Measurements from ENCODE around the gene DHRS4. TPM values are rescaled to one million over a fixed set of nuclear protein-coding genes. Genes with fewer than 3 reads are reported as not detected.
"Not testable (repeated sequence)": the region's sequence is repeated elsewhere in the genome, so short reads cannot be mapped to it uniquely, and the experiment has no call there.

The DHRS4 gene
- total RNA-seq, 2 experiments from 2014 or later, result 18.7 to 18.8 TPM

DNA sequence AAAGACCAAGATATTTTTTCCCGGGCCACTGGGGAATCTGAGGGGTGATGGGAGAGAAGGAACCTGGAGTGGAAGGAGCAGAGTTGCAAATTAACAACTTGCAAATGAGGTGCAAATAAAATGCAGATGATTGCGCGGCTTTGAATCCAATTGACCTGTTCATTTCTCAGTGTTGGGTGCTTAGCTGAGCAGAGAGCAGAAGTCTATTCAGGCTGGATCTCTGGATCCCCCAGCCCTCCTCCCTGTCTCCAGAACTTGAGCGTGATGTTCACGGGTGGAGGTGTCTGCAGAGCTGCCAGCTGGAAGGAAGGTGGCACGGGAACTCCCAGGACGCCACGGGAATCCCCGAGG is 15.5 kb downstream of the DHRS4 start:
- H3K27ac ChIP-seq (ENCODE audit: low read depth, low read length, poor library complexity, severe bottlenecking); H3K4me2 ChIP-seq (ENCODE audit: low read length); POLR2A ChIA-PET; H3K9me2 ChIP-seq (ENCODE audit: insufficient read depth, low read length); H4K20me1 ChIP-seq (ENCODE audit: insufficient read depth, low read length); CTCF ChIA-PET (ENCODE audit: unreplicated experiment); intact Hi-C loops (cut with micrococcal nuclease; ENCODE audit: unreplicated experiment); H3K4me1 ChIP-seq (ENCODE audit: insufficient read depth, low read length, poor library complexity, severe bottlenecking); H3K79me2 ChIP-seq (ENCODE audit: insufficient read depth, low read depth, low read length); BruUV-seq (replicated peaks); H3K9me3 ChIP-seq (ENCODE audit: low read length); DNase-seq (ENCODE audit: low spot score); H2AFZ ChIP-seq (ENCODE audit: low read length); H3K36me3 ChIP-seq (ENCODE audit: insufficient read depth, low read length); H3K4me3 ChIP-seq (ENCODE audit: low read depth, low read length, poor library complexity, severe bottlenecking): not testable (repeated sequence)

DNA sequence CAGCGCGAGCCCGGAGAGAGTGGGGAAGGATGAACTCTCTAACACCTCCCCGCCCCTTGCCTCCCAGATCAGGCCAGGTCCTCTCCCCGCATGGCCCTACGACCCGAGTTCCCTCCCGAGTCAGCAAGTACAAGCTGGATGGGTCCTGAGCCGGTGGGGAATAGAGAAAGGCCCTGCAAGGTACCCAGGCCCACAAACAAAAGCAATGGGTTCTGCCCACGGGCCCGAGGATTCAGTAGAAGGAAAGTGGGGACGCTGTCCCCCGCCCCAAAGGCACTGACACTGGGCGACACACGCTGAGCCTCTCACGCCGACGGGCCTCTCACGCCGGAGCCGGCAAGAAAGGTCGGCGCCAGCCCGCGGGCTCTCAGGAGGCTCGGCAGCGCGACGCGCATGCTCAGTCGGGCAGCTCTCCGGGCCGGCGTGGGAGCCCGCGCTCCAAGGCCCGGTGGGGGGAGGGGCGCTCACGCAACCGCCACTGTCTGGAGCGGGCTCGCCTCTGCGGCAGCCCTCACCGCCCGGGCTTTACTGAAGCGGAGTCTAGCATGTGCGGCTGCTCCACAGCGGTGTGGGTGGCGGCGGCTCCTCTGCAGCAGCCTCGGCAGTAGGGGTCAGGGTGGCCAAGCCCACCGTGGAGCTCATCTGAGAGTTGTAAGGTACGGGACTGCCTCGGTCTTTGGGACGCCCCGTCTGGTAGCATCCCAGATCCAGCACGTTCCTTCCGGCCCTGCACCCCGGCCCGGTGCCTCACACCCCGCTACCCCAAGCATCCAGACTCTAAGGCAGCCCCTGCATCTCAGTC is 16.1 kb downstream of the DHRS4 start:
- intact Hi-C loops (cut with micrococcal nuclease; ENCODE audit: unreplicated experiment), result loop anchor here (5.0 kb wide), 1 partner anchor 63 kb away; no protein-coding TSS in a partner anchor
- peak overlapping the region; percentile 47 for H3K4me3 ChIP-seq (ENCODE audit: low read depth, low read length, poor library complexity, severe bottlenecking)
- H3K9me2 ChIP-seq (ENCODE audit: insufficient read depth, low read length); H3K79me2 ChIP-seq (ENCODE audit: insufficient read depth, low read depth, low read length); DNase-seq (ENCODE audit: low spot score); H3K4me1 ChIP-seq (ENCODE audit: insufficient read depth, low read length, poor library complexity, severe bottlenecking); H3K27ac ChIP-seq (ENCODE audit: low read depth, low read length, poor library complexity, severe bottlenecking); H3K9me3 ChIP-seq (ENCODE audit: low read length); H3K36me3 ChIP-seq (ENCODE audit: insufficient read depth, low read length); POLR2A ChIA-PET; BruUV-seq (replicated peaks); H4K20me1 ChIP-seq (ENCODE audit: insufficient read depth, low read length); H2AFZ ChIP-seq (ENCODE audit: low read length): not testable (repeated sequence)
- CTCF ChIA-PET (ENCODE audit: unreplicated experiment), result interaction anchor here (0.6 kb wide), 1 partner anchor 357 kb away, joined by 6 read pairs; no protein-coding TSS in a partner anchor
- peak overlapping the region; percentile 44; the same call in 1 of the 2 replicates for H3K4me2 ChIP-seq (ENCODE audit: low read length)

DNA sequence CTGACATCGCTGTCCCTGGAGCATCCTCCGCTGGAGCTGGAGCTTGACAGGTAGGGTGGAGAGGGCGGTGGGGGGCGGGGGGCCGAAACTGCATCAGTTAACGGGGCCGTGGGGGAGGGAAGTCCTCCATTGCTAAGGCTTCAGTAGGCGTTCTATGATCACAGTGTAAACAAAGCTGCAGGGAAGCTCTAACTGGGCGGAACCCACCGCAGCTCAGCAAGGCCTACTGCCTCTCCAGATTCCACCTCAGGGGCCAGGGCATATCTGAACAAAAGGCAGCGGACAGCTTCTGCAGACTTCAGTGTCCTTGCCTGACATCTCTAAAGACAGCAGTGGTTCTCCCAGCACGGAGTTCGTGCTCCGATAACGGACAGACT is 16.7 kb downstream of the DHRS4 start:
- H3K4me3 ChIP-seq (ENCODE audit: low read depth, low read length, poor library complexity, severe bottlenecking); DNase-seq (ENCODE audit: low spot score); H3K27ac ChIP-seq (ENCODE audit: low read depth, low read length, poor library complexity, severe bottlenecking); POLR2A ChIA-PET; H3K4me1 ChIP-seq (ENCODE audit: insufficient read depth, low read length, poor library complexity, severe bottlenecking); H4K20me1 ChIP-seq (ENCODE audit: insufficient read depth, low read length); H3K4me2 ChIP-seq (ENCODE audit: low read length); H3K36me3 ChIP-seq (ENCODE audit: insufficient read depth, low read length); H3K79me2 ChIP-seq (ENCODE audit: insufficient read depth, low read depth, low read length); H2AFZ ChIP-seq (ENCODE audit: low read length); H3K9me3 ChIP-seq (ENCODE audit: low read length); H3K9me2 ChIP-seq (ENCODE audit: insufficient read depth, low read length); BruUV-seq (replicated peaks): not testable (repeated sequence)
- CTCF ChIA-PET (ENCODE audit: unreplicated experiment), result interaction anchor here (0.6 kb wide), 1 partner anchor 358 kb away, joined by 6 read pairs; no protein-coding TSS in a partner anchor
- intact Hi-C loops (cut with micrococcal nuclease; ENCODE audit: unreplicated experiment), result loop anchor here (5.0 kb wide), 1 partner anchor 62 kb away; no protein-coding TSS in a partner anchor

DNA sequence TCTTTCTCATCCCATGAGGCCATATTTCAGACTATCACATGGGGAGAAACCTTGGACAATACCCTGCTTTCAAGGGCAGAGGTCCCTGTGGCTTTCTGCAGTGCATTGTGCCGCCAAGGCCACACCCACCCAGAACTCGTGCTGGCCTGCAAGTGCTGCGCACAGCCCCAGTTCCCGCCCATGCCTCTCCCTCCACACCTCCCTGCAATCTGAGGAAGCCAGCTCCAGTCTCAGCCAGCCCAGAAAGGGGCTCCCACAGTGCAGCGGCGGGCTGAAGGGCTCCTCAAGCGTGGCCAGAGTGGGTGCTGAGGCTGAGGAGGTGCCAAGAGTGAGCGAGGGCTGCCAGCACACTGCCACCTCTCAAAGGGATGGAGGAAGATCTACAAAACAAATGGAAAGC is 19.6 kb downstream of the DHRS4 start:
- H3K27ac ChIP-seq (ENCODE audit: low read depth, low read length, poor library complexity, severe bottlenecking); POLR2A ChIA-PET; CTCF ChIA-PET (ENCODE audit: unreplicated experiment); H3K9me3 ChIP-seq (ENCODE audit: low read length); H3K4me3 ChIP-seq (ENCODE audit: low read depth, low read length, poor library complexity, severe bottlenecking); H3K4me1 ChIP-seq (ENCODE audit: insufficient read depth, low read length, poor library complexity, severe bottlenecking); H4K20me1 ChIP-seq (ENCODE audit: insufficient read depth, low read length); H3K79me2 ChIP-seq (ENCODE audit: insufficient read depth, low read depth, low read length); H3K36me3 ChIP-seq (ENCODE audit: insufficient read depth, low read length); H3K4me2 ChIP-seq (ENCODE audit: low read length); H3K9me2 ChIP-seq (ENCODE audit: insufficient read depth, low read length); DNase-seq (ENCODE audit: low spot score); H2AFZ ChIP-seq (ENCODE audit: low read length); BruUV-seq (replicated peaks): not testable (repeated sequence)
- intact Hi-C loops (cut with micrococcal nuclease; ENCODE audit: unreplicated experiment), result loop anchor here (5.0 kb wide), 1 partner anchor 59 kb away; no protein-coding TSS in a partner anchor

DNA sequence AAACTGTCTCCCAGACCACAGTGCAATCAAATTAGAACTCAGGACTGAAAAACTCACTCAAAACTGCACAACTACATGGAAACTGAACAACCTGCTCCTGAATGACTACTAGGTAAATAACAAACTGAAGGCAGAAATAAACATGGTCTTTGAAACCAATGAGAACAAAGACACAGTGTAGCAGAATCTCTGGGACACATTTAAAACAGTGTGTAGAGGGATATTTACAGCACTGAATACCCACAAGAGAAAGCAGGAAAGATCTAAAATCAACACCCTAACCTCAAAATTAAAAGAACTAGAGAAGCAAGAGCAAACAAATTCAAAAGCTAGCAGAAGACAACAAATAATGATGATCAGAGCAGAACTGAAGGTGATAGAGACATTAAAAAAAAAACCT is 20.5 kb downstream of the DHRS4 start:
- H3K4me1 ChIP-seq (ENCODE audit: insufficient read depth, low read length, poor library complexity, severe bottlenecking); H3K9me3 ChIP-seq (ENCODE audit: low read length); BruUV-seq (replicated peaks); H3K36me3 ChIP-seq (ENCODE audit: insufficient read depth, low read length); H3K79me2 ChIP-seq (ENCODE audit: insufficient read depth, low read depth, low read length); H3K4me3 ChIP-seq (ENCODE audit: low read depth, low read length, poor library complexity, severe bottlenecking); H3K9me2 ChIP-seq (ENCODE audit: insufficient read depth, low read length); CTCF ChIA-PET (ENCODE audit: unreplicated experiment); DNase-seq (ENCODE audit: low spot score); POLR2A ChIA-PET; H3K27ac ChIP-seq (ENCODE audit: low read depth, low read length, poor library complexity, severe bottlenecking); H3K4me2 ChIP-seq (ENCODE audit: low read length); H2AFZ ChIP-seq (ENCODE audit: low read length); H4K20me1 ChIP-seq (ENCODE audit: insufficient read depth, low read length): not testable (repeated sequence)
- intact Hi-C loops (cut with micrococcal nuclease; ENCODE audit: unreplicated experiment), result loop anchor here (1.0 to 5.0 kb wide), 2 partner anchors 40 to 58 kb away; no protein-coding TSS in a partner anchor
